Gastroesophageal sphincter (tissue), 4 donors: ENCODE measurements around the gene UST. TPM values are rescaled to one million over a fixed set of nuclear protein-coding genes. Genes with fewer than 3 reads are reported as not detected.

Experiments
- ATAC-seq: fragments of 150-250 bp; one replicate; pipeline ENCODE4 v1.9.1; 2016; ENCODE audit warnings: mild to moderate bottlenecking, moderate library complexity
- H3K27ac ChIP-seq, 4 donors: fragments of 200-600 bp; sonication (generic) in 3 of 4; 1 replicate in 3 of 4; 2 replicates in 1 of 4; pipeline ENCODE4 v1.5.1; 2016 to 2019
- H3K27me3 ChIP-seq: fragments of 200-600 bp; sonication (generic); one replicate; pipeline ENCODE4 v1.5.1; 2019
- H3K36me3 ChIP-seq, 2 donors: fragments of 200-600 bp; sonication (generic); one replicate each; pipeline ENCODE4 v1.5.1; 2019; ENCODE audit warnings: control low read depth in 1 of 2
- H3K4me1 ChIP-seq, 3 donors: fragments of 200-600 bp; sonication (generic); 1 replicate in 2 of 3; 2 replicates in 1 of 3; pipeline ENCODE4 v1.5.1; 2016 to 2019; ENCODE audit warnings: control low read depth in 2 of 3
- H3K4me3 ChIP-seq, 2 donors: fragments of 200-600 bp; sonication (generic); one replicate each; pipeline ENCODE4 v1.5.1; 2019; ENCODE audit warnings: mild to moderate bottlenecking in 1 of 2, moderate library complexity in 1 of 2
- H3K9me3 ChIP-seq, 3 donors: fragments of 200-600 bp; sonication (generic); one replicate each; pipeline ENCODE4 v1.5.1; 2017 to 2019; ENCODE audit warnings: control low read depth in 2 of 3
- CTCF ChIP-seq, 4 experiments: fragments of 200-600 bp in 2 of 4; fragments of 450-650 bp in 2 of 4; sonication (generic) in 1 of 4; IDR thresholded peaks; one replicate each; pipeline ENCODE4 v1.5.1; 2017 to 2019; ENCODE audit warnings: antibody characterized with exemption in 4 of 4, mild to moderate bottlenecking in 2 of 4, moderate library complexity in 2 of 4
- EP300 ChIP-seq: sonication (generic); formaldehyde crosslinking; IDR thresholded peaks from one replicate; pipeline ENCODE4 v1.6.1; 2017; ENCODE audit warnings: antibody characterized with exemption, mild to moderate bottlenecking
- POLR2A ChIP-seq, 2 donors: fragments of 450-650 bp; IDR thresholded peaks; one replicate each; pipeline ENCODE4 v1.6.1; 2017; ENCODE audit warnings: antibody characterized with exemption in 2 of 2, mild to moderate bottlenecking in 2 of 2, moderate library complexity in 1 of 2
- POLR2AphosphoS5 ChIP-seq: sonication (generic); formaldehyde crosslinking; IDR thresholded peaks from one replicate; pipeline ENCODE4 v1.6.1; 2017; ENCODE audit warnings: antibody characterized with exemption
- WGBS, 2 donors: methylation state at CpG; one replicate each; pipeline ENCODE4 v1.1.5; 2018; ENCODE audit warnings: low coverage in 1 of 2; 5-methylcytosine and 5-hydroxymethylcytosine counted together
- total RNA-seq, 4 donors: library from RNA; depleted of rRNA; stranded (reverse); fragments of >200 nt; gene quantifications; one replicate each; pipeline ENCODE4 v1.1.0, GENCODE V29; 2016

UST gene
- total RNA-seq, 4 donors from 2014 or later = 17.4 to 48.1 (median 32.4) TPM

GRCh38 chr6:148835920-148836441 lies 89.2 kb downstream of the UST start:
- ATAC-seq = no peak
- WGBS, 2 donors = 46 to 64% methylated on average over 4 to 6 of the region's 7 CpGs
- no peak overlapping the region for H3K4me3 ChIP-seq

GRCh38 chr6:148836751-148837150 lies 89.9 kb downstream of the UST start:
- ATAC-seq = no peak
- no peaks in the 10 kb centered on the region for H3K27me3 ChIP-seq
- no peak overlapping the region for H3K27ac ChIP-seq
- no peak overlapping the region for H3K4me3 ChIP-seq
- H3K36me3 ChIP-seq = no peaks in the 10 kb centered on the region
- no peak for TF ChIP-seq EP300
- no peak for TF ChIP-seq POLR2A (IDR thresholded peaks at IDR 0.05)
- TF ChIP-seq CTCF (IDR thresholded peaks at IDR 0.05) = no peak
- no peak for TF ChIP-seq POLR2AphosphoS5
- peaks cover 0 to 14% (median 0%) of the 10 kb centered on the region in 3 donors for H3K4me1 ChIP-seq
- WGBS, 2 donors = 96% methylated on average over 2 of the region's 2 CpGs; no CpG with 5 or more reads in 1 of the 2 donors
- H3K9me3 ChIP-seq = no peaks in the 10 kb centered on the region

More at GRCh38 chr6:148835920-148836441, 89.2 kb downstream of the UST start:
- H3K36me3 ChIP-seq = no peaks in the 10 kb centered on the region
- no peaks in the 10 kb centered on the region for H3K9me3 ChIP-seq
- no peak for TF ChIP-seq CTCF (IDR thresholded peaks at IDR 0.05)
- peak; percentile 20 for TF ChIP-seq POLR2AphosphoS5
- no peak for TF ChIP-seq EP300
- no peaks in the 10 kb centered on the region for H3K27me3 ChIP-seq
- no peak overlapping the region for H3K27ac ChIP-seq
- H3K4me1 ChIP-seq = peaks cover 0 to 14% (median 0%) of the 10 kb centered on the region in 3 donors

GRCh38 chr6:148837941-148838340 lies 91.1 kb downstream of the UST start:
- H3K4me3 ChIP-seq = no peak overlapping the region
- ATAC-seq = no peak
- TF ChIP-seq POLR2A (IDR thresholded peaks at IDR 0.05) (no peak), POLR2AphosphoS5 (no peak), CTCF (IDR thresholded peaks at IDR 0.05) (no peak), EP300 (no peak)
- no peaks in the 10 kb centered on the region for H3K36me3 ChIP-seq
- 90 to 92% methylated on average over 2 to 5 of the region's 5 CpGs for WGBS, 2 donors
- H3K9me3 ChIP-seq = no peaks in the 10 kb centered on the region
- H3K27me3 ChIP-seq = no peaks in the 10 kb centered on the region
- peaks cover 0 to 14% (median 0%) of the 10 kb centered on the region in 3 donors for H3K4me1 ChIP-seq
- no peak overlapping the region for H3K27ac ChIP-seq

- no peaks in the 10 kb centered on the region for H3K36me3 ChIP-seq
- H3K27me3 ChIP-seq = no peaks in the 10 kb centered on the region
- TF ChIP-seq CTCF (IDR thresholded peaks at IDR 0.05) = no peak
- TF ChIP-seq EP300 = no peak
- TF ChIP-seq POLR2AphosphoS5 = no peak
- TF ChIP-seq POLR2A (IDR thresholded peaks at IDR 0.05) = no peak
- H3K4me3 ChIP-seq = no peak overlapping the region
- H3K27ac ChIP-seq = no peak overlapping the region
- no peak for ATAC-seq
- peaks cover 0 to 14% (median 0%) of the 10 kb centered on the region in 3 donors for H3K4me1 ChIP-seq
- no peaks in the 10 kb centered on the region for H3K9me3 ChIP-seq
- 59 to 75% methylated on average over 2 to 3 of the region's 3 CpGs for WGBS, 2 donors
Observed at GRCh38 chr6:148839044-148839443, 92.2 kb downstream of the UST start.

GRCh38 chr6:148840256-148840655 lies 93.4 kb downstream of the UST start:
- TF ChIP-seq POLR2A (IDR thresholded peaks at IDR 0.05) (no peak), EP300 (no peak), CTCF (IDR thresholded peaks at IDR 0.05) (no peak), POLR2AphosphoS5 (no peak)
- no peak overlapping the region for H3K4me3 ChIP-seq
- WGBS, 2 donors = 81 to 100% methylated on average over 1 to 5 of the region's 5 CpGs
- no peak for ATAC-seq
- no peaks in the 10 kb centered on the region for H3K27me3 ChIP-seq
- no peaks in the 10 kb centered on the region for H3K9me3 ChIP-seq
- H3K36me3 ChIP-seq = no peaks in the 10 kb centered on the region
- peaks cover 0 to 14% (median 0%) of the 10 kb centered on the region in 3 donors for H3K4me1 ChIP-seq
- no peak overlapping the region for H3K27ac ChIP-seq
